HepG2 (cell line): ENCODE results near the gene SREK1. TPM values are rescaled to one million over a fixed set of nuclear protein-coding genes. Genes with fewer than 3 reads are reported as not detected.

Experiments used
- CEBPZ ChIP-seq: IDR thresholded peaks from 2 replicates; pipeline ENCODE4 v1.6.1; 2012; ENCODE audit warnings: low read length, improper control_type of control experiment
- ERF ChIP-seq: IDR thresholded peaks from 2 replicates; pipeline ENCODE4 v1.6.1; 2018; ENCODE audit warnings: missing biosample characterization, missing genetic modification reagents
- FOXP1 ChIP-seq, 2 experiments: fragments of 450-650 bp in 1 of 2; IDR thresholded peaks; 2 replicates each; pipeline ENCODE4 v1.6.1; 2017 to 2018; ENCODE audit warnings: antibody characterized with exemption in 1 of 2
- IRF1 ChIP-seq: sonication (generic); formaldehyde crosslinking; IDR thresholded peaks from 2 replicates; pipeline ENCODE4 v1.4.0; 2020; ENCODE audit warnings: low read depth, mild to moderate bottlenecking, missing genetic modification reagents
- MYC ChIP-seq: sonication (generic); formaldehyde crosslinking; IDR thresholded peaks from 2 replicates; pipeline ENCODE4 v1.9.0; 2021; ENCODE audit warnings: missing genetic modification reagents, borderline replicate concordance
- NR3C1 ChIP-seq: sonication (generic); formaldehyde crosslinking; IDR thresholded peaks from 2 replicates; pipeline ENCODE4 v1.4.0; 2020; ENCODE audit warnings: missing genetic modification reagents
- PAF1 ChIP-seq: IDR thresholded peaks from 2 replicates; pipeline ENCODE4 v1.6.1; 2016; ENCODE audit warnings: missing genetic modification reagents, missing compliant biosample characterization
- RAD51 ChIP-seq: fragments of 450-650 bp; IDR thresholded peaks from 2 replicates; pipeline ENCODE4 v1.6.1; 2016; ENCODE audit warnings: borderline replicate concordance
- RARG ChIP-seq: sonication (generic); formaldehyde crosslinking; IDR thresholded peaks from 2 replicates; pipeline ENCODE4 v1.4.0; 2020; ENCODE audit warnings: low read depth, mild to moderate bottlenecking, missing genetic modification reagents
- RFXAP ChIP-seq: sonication (generic); formaldehyde crosslinking; IDR thresholded peaks from 2 replicates; pipeline ENCODE4 v1.4.0; 2020; ENCODE audit warnings: missing genetic modification reagents, borderline replicate concordance
- SATB2 ChIP-seq: sonication (generic); formaldehyde crosslinking; IDR thresholded peaks from 2 replicates; pipeline ENCODE4 v1.5.0; 2020; ENCODE audit warnings: missing genetic modification reagents
- SP2 ChIP-seq: sonication (generic); formaldehyde crosslinking; IDR thresholded peaks from 2 replicates; pipeline ENCODE4 v1.5.1; 2020; ENCODE audit warnings: mild to moderate bottlenecking, missing genetic modification reagents
- ZNF205 ChIP-seq: IDR thresholded peaks from 2 replicates; pipeline ENCODE4 v1.6.1; 2018; ENCODE audit warnings: missing biosample characterization, missing genetic modification reagents
- ZNF781 ChIP-seq: sonication (generic); formaldehyde crosslinking; IDR thresholded peaks from 2 replicates; pipeline ENCODE4 v1.5.1; 2020; ENCODE audit warnings: borderline replicate concordance, mild to moderate bottlenecking, missing genetic modification reagents; ENCODE audit errors: not compliant biosample characterization
- ZNF83 ChIP-seq: sonication (generic); formaldehyde crosslinking; IDR thresholded peaks from 2 replicates; pipeline ENCODE4 v1.4.0; 2020; ENCODE audit warnings: missing genetic modification reagents, mild to moderate bottlenecking, borderline replicate concordance
- ZSCAN29 ChIP-seq: sonication (generic); formaldehyde crosslinking; conservative IDR thresholded peaks from 2 replicates; pipeline ENCODE4 v1.4.0; 2020; ENCODE audit warnings: mild to moderate bottlenecking, missing genetic modification reagents
- polyA plus RNA-seq, 8 experiments: library from polyadenylated mRNA; depleted of rRNA in 3 of 8; stranded (reverse) in 7 of 8; unstranded in 1 of 8; fragments of >200 nt; fragmentation: Illumina TruSeq in 4 of 8; extraction: Trizol in 4 of 8; gene quantifications; 2 replicates each; pipeline versions ENCODE4 v1.2.1 to v1.2.3, GENCODE V29; 2011 to 2016; ENCODE audit warnings: low read depth in 4 of 8, missing spikeins in 1 of 8, mixed read lengths in 1 of 8; ENCODE audit not compliant: insufficient read depth in 1 of 8
- total RNA-seq, 5 experiments: library from RNA; depleted of rRNA; stranded (reverse); fragments of >200 nt; fragmentation: Illumina TruSeq; extraction: Trizol; gene quantifications; 2 replicates each; pipeline ENCODE4 v1.2.3, GENCODE V29; 2016; ENCODE audit warnings: low read depth in 1 of 5
- TF ChIP-seq, protein P1 (sequence below): sonication (generic); formaldehyde crosslinking; IDR thresholded peaks from 2 replicates; pipeline ENCODE4 v1.5.0; 2020; ENCODE audit warnings: missing genetic modification reagents, mild to moderate bottlenecking, borderline replicate concordance
- TF ChIP-seq, protein P2 (sequence below): sonication (generic); formaldehyde crosslinking; IDR thresholded peaks from 2 replicates; pipeline ENCODE4 v1.9.0; 2021; ENCODE audit warnings: missing genetic modification reagents, borderline replicate concordance
- TF ChIP-seq, protein P3 (sequence below): IDR thresholded peaks from 2 replicates; pipeline ENCODE4 v1.6.1; 2016; ENCODE audit warnings: mild to moderate bottlenecking

The SREK1 gene
- total and polyA plus RNA-seq, 2 of the 13 experiments (the other 11 are each of a cell fraction or from before 2014, with no cell fraction given), result 60.6 to 90.9 TPM

DNA sequence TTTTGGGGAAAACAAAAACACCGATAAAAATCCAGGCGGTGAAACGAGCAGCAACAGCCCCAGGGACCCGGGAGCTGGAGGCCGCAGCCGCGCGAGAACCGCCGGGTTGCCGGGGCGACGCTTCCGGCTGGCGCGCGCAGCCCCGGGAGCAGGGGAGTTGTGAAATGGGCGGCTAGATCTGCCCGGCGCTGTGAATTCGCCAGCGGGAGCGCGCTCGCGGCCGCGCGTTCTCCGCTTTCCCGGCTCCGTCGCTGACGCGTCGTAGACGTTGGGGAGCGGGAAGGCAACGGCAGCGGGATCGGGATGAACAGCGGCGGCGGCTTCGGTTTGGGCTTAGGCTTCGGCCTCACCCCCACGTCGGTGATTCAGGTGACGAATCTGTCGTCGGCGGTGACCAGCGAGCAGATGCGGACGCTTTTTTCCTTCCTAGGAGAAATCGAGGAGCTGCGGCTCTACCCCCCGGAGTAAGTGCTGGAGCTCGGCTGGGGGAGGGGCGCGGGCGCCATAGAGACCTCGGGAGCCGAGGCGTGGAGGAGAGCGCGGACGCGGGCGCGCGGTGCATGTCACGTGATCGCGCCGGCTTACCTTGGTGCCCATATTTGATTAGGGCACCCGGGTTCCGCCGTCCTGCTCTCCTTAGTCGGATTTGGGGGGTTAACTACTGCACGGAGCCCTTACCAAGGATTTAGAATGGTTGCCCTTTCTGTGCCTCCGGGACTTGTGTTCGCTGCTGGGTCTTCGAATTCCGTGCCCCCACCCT, at the start of gene SREK1 (continued):
- TF ChIP-seq, protein P1, sequence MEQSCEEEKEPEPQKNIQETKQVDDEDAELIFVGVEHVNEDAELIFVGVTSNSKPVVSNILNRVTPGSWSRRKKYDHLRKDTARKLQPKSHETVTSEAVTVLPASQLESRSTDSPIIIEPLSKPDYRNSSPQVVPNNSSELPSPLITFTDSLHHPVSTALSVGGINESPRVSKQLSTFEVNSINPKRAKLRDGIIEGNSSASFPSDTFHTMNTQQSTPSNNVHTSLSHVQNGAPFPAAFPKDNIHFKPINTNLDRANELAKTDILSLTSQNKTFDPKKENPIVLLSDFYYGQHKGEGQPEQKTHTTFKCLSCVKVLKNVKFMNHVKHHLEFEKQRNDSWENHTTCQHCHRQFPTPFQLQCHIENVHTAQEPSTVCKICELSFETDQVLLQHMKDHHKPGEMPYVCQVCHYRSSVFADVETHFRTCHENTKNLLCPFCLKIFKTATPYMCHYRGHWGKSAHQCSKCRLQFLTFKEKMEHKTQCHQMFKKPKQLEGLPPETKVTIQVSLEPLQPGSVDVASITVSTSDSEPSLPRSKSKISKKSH (CRISPR knock-in tag), result peak; percentile 82; the same call in 1 of the 2 replicates
- TF ChIP-seq NR3C1 (CRISPR knock-in tag) (no peak), ZSCAN29 (CRISPR knock-in tag) (no peak), ZNF83 (CRISPR knock-in tag) (no peak), IRF1 (CRISPR knock-in tag) (no peak), CEBPZ (no peak), RAD51 (peak; percentile 97), ERF (CRISPR knock-in tag) (peak; percentile 45; the same call in 1 of the 2 replicates), ZNF781 (CRISPR knock-in tag) (no peak), FOXP1 (IDR thresholded peaks at IDR 0.05) (no peak), FOXP1 (CRISPR knock-in tag; IDR thresholded peaks at IDR 0.05) (0 out of 2 replicates have a peak, but pooled peaks have one; percentile 9), SP2 (0 out of 2 replicates have a peak, but pooled peaks have one; percentile 37), SATB2 (CRISPR knock-in tag) (peak; percentile 77), RARG (no peak), MYC (CRISPR knock-in tag) (peak; percentile 91), PAF1 (CRISPR knock-in tag) (no peak), ZNF205 (CRISPR knock-in tag) (peak; percentile 55; the same call in 1 of the 2 replicates), RFXAP (CRISPR knock-in tag) (peak; percentile 52; the same call in 1 of the 2 replicates)
- TF ChIP-seq, protein P2, sequence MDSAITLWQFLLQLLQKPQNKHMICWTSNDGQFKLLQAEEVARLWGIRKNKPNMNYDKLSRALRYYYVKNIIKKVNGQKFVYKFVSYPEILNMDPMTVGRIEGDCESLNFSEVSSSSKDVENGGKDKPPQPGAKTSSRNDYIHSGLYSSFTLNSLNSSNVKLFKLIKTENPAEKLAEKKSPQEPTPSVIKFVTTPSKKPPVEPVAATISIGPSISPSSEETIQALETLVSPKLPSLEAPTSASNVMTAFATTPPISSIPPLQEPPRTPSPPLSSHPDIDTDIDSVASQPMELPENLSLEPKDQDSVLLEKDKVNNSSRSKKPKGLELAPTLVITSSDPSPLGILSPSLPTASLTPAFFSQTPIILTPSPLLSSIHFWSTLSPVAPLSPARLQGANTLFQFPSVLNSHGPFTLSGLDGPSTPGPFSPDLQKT (CRISPR knock-in tag), result no peak; the same call in 1 of the 2 replicates
- TF ChIP-seq, protein P3, sequence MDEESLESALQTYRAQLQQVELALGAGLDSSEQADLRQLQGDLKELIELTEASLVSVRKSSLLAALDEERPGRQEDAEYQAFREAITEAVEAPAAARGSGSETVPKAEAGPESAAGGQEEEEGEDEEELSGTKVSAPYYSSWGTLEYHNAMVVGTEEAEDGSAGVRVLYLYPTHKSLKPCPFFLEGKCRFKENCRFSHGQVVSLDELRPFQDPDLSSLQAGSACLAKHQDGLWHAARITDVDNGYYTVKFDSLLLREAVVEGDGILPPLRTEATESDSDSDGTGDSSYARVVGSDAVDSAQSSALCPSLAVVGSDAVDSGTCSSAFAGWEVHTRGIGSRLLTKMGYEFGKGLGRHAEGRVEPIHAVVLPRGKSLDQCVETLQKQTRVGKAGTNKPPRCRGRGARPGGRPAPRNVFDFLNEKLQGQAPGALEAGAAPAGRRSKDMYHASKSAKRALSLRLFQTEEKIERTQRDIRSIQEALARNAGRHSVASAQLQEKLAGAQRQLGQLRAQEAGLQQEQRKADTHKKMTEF (CRISPR knock-in tag), result peak; percentile 77
